ENCODE results near the gene NCBP3. TPM values are rescaled to one million over a fixed set of nuclear protein-coding genes. Genes with fewer than 3 reads are reported as not detected.

Gene NCBP3
- total and polyA plus RNA-seq, 2 of the 8 experiments (the other 6 are each of a cell fraction or from before 2014, with no cell fraction given) = 19.6 to 46.1 TPM

DNA sequence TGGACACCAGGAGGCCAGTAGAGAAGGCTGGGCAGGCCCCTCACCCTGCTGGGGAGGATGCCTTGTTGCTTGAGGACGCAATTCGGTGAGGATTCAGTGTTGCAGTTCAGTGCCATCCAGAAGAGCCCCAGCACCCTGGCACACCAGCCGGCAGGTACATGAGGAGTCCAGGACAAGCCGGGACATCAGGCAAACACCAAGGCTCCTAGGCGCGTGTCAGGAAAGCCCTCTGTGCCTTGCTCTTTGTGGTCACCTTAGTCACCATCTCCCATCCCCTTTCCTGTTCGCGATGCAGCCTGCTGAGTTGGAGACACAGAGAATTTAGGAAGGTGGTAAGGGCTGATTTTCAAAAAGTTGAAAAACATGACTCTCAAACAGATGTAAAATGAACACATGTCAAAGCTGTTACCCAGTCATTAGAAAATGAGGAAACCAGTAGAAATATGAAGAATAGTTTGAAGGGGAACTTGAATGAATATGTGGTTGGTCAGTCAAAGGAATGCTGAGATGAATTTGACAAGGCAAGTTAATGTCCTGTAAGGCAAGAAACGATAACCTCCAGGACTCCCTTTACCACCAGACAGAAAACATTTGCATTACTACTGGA, 2.3 kb upstream of the NCBP3 start:
- H3K36me3 ChIP-seq (ENCODE audit: control insufficient read depth in 2 of 4, insufficient read depth in 4 of 4, low read length in 3 of 4) = no peaks in the 10 kb centered on the region; a peak in 1 of 8 replicates
- CTCF ChIA-PET (ENCODE audit: partially characterized antibody) = interaction anchor here (0.6 to 5.2 kb wide), 3 partner anchors 14 to 570 kb away, joined by 3 to 39 read pairs (median 5); no protein-coding TSS in a partner anchor
- FAIRE-seq (no peak), DNase-seq (ENCODE audit: low read depth in 1 of 2, low spot score in 2 of 2) (no peak)
- H4K5ac ChIP-seq (ENCODE audit: insufficient read length, low read depth, low read length) = no peak overlapping the region
- no peak overlapping the region for H2AK5ac ChIP-seq (ENCODE audit: low read depth, low read length)
- H3K27ac ChIP-seq (ENCODE audit: low read depth, low read length) = no peak overlapping the region
- peaks cover 4 to 5% of the 10 kb centered on the region in 2 experiments for H4K20me1 ChIP-seq (replicated peaks in 1 of 2; ENCODE audit: control insufficient read depth in 1 of 2, insufficient read depth in 2 of 2, low read length in 2 of 2)
- H3K4me1 ChIP-seq (replicated peaks in 1 of 4; ENCODE audit: control insufficient read depth in 3 of 4, insufficient read depth in 4 of 4, low read length in 3 of 4) = 0 out of 7 replicates have a peak, but pooled peaks cover 0 to 3% (median 0%) of the 10 kb centered on the region in 4 experiments
- no peaks in the 10 kb centered on the region; a peak in 1 of 4 replicates for H3K9me3 ChIP-seq (ENCODE audit: insufficient read depth in 2 of 2, low read depth in 1 of 2, low read length in 1 of 2)
- 92% methylated on average over 9 of the region's 9 CpGs; no CpG with 5 or more reads in 1 of the 2 experiments for WGBS, 2 experiments (ENCODE audit: extremely low coverage in 1 of 2, insufficient coverage in 1 of 2, insufficient read length in 1 of 2, insufficient replicate concordance in 2 of 2, low coverage in 1 of 2, low lambda C conversion rate in 2 of 2, missing lambda C conversion rate in 1 of 2)
- no peak overlapping the region for H4K8ac ChIP-seq (ENCODE audit: extremely low read depth, insufficient read depth, low read length)
- H2BK20ac ChIP-seq (ENCODE audit: low read length) = no peak overlapping the region
- no peak overlapping the region for H3K56ac ChIP-seq (replicated peaks; ENCODE audit: insufficient read length, low read depth, low read length)
- no peaks in the 10 kb centered on the region; a peak in 1 of 7 replicates for H3K27me3 ChIP-seq (replicated peaks in 1 of 4; ENCODE audit: control insufficient read depth in 3 of 4, extremely low read depth in 1 of 4, insufficient read depth in 3 of 4, low read length in 3 of 4)
- peaks cover under 1% of the 10 kb centered on the region; the same call in 1 of the 2 replicates for H3K79me1 ChIP-seq (ENCODE audit: low read depth, low read length)
- H3K18ac ChIP-seq (ENCODE audit: extremely low read depth, low read length) = no peak overlapping the region
- H2BK5ac ChIP-seq (ENCODE audit: low read depth, low read length) = peak overlapping the region; percentile 10; the same call in 1 of the 2 replicates
- H3K23ac ChIP-seq (ENCODE audit: insufficient read length) = no peak overlapping the region
- H3K79me2 ChIP-seq (ENCODE audit: control insufficient read depth in 1 of 2, insufficient read depth in 2 of 2, low read length in 2 of 2) = peaks cover 7 to 21% of the 10 kb centered on the region in 2 experiments; a peak in 3 of 4 replicates
- no peak overlapping the region for H3K14ac ChIP-seq (ENCODE audit: insufficient read length)
- POLR2A ChIA-PET (ENCODE audit: partially characterized antibody) = no interaction called here
- no peak overlapping the region for H3K4ac ChIP-seq (replicated peaks; ENCODE audit: insufficient read length, low read depth, low read length)
- H2BK120ac ChIP-seq (replicated peaks; ENCODE audit: low read depth, low read length) = no peak overlapping the region
- no peak overlapping the region for H3K4me2 ChIP-seq (ENCODE audit: insufficient read depth in 1 of 2, low read depth in 2 of 2, low read length in 2 of 2)
- H2BK15ac ChIP-seq (ENCODE audit: low read length) = 0 out of 2 replicates have a peak overlapping the region, but pooled peaks have one; percentile 72
- H3K4me3 ChIP-seq (ENCODE audit: extremely low read depth in 1 of 4, insufficient read depth in 2 of 4, low read depth in 3 of 4, low read length in 4 of 4) = no peak overlapping the region
- 0 out of 2 replicates have a peak, but pooled peaks cover 3% of the 10 kb centered on the region for H3K23me2 ChIP-seq (ENCODE audit: low read depth, low read length)
- no peak overlapping the region for H2BK12ac ChIP-seq (ENCODE audit: low read depth, low read length)
- H4K91ac ChIP-seq (replicated peaks; ENCODE audit: insufficient read length, low read length) = peak overlapping the region; percentile 63
- H3K9ac ChIP-seq (replicated peaks in 1 of 4; ENCODE audit: extremely low read depth in 1 of 4, low read depth in 3 of 4, low read length in 3 of 4) = no peak overlapping the region
- no peak overlapping the region for H2AFZ ChIP-seq (ENCODE audit: low read length)
- TF ChIP-seq SP2 (IDR thresholded peaks at IDR 0.05; ENCODE audit: low read length) = no peak
- TF ChIP-seq GABPA (IDR thresholded peaks at IDR 0.05; ENCODE audit: borderline replicate concordance, insufficient read depth, low read length) = no peak
- no peak for TF ChIP-seq MAFK (IDR thresholded peaks at IDR 0.05; ENCODE audit: low read depth, low read length)
- no peak for TF ChIP-seq SAP30 (IDR thresholded peaks at IDR 0.05; ENCODE audit: insufficient read depth, insufficient replicate concordance, low read length)
- no peak for TF ChIP-seq CHD2 (IDR thresholded peaks at IDR 0.05; ENCODE audit: low read length)
- TF ChIP-seq RBBP5 (IDR thresholded peaks at IDR 0.05; ENCODE audit: borderline replicate concordance, low read depth, low read length) = no peak
- TF ChIP-seq EGR1 (IDR thresholded peaks at IDR 0.05; ENCODE audit: borderline replicate concordance, low read depth, low read length) = no peak
- no peak for TF ChIP-seq ASH2L (IDR thresholded peaks at IDR 0.05; ENCODE audit: low read length)
- TF ChIP-seq NANOG (IDR thresholded peaks at IDR 0.05; ENCODE audit: insufficient read depth, low read depth, low read length, poor library complexity, severe bottlenecking) = no peak
- TF ChIP-seq, protein P1, sequence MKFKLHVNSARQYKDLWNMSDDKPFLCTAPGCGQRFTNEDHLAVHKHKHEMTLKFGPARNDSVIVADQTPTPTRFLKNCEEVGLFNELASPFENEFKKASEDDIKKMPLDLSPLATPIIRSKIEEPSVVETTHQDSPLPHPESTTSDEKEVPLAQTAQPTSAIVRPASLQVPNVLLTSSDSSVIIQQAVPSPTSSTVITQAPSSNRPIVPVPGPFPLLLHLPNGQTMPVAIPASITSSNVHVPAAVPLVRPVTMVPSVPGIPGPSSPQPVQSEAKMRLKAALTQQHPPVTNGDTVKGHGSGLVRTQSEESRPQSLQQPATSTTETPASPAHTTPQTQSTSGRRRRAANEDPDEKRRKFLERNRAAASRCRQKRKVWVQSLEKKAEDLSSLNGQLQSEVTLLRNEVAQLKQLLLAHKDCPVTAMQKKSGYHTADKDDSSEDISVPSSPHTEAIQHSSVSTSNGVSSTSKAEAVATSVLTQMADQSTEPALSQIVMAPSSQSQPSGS (IDR thresholded peaks at IDR 0.05; ENCODE audit: low read length) = no peak
- no peak for TF ChIP-seq TAF7 (optimal IDR thresholded peaks at IDR 0.05; ENCODE audit: borderline replicate concordance, low read depth, low read length)
